Measurements from ENCODE around the gene TUT1. TPM values are rescaled to one million over a fixed set of nuclear protein-coding genes. Genes with fewer than 3 reads are reported as not detected.

TUT1 gene
- 5.0 and 7.9 TPM in 2 replicates for total RNA-seq

GRCh38 chr11:62591448-62592145, at the start of gene TUT1:
TSS of gene TUT1 (minus strand) at chr11:62591523. CDS start at chr11:62591485, 38 bp downstream.

GRCh38 chr11:62621567-62622470, 30.5 kb upstream of the TUT1 start, which contains the start of gene B3GAT3:
TSS of gene B3GAT3 (minus strand) at chr11:62621986. CDS start at chr11:62621947, 39 bp downstream.

GRCh38 chr11:62612366-62613290, 21.3 kb upstream of the TUT1 start, which contains the start of the genes EML3 and ROM1:
TSS of gene EML3 (minus strand) at chr11:62612775. CDS start at chr11:62612457, 318 bp downstream.
TSS of gene ROM1 (plus strand) at chr11:62613257. CDS start at chr11:62613282, 25 bp downstream.

GRCh38 chr11:62601372-62602140, 10.2 kb upstream of the TUT1 start, which contains the start of gene MTA2:
TSS of gene MTA2 (minus strand) at chr11:62601865. CDS start at chr11:62601450, 415 bp downstream.

GRCh38 chr11:62573592-62574362, 17.5 kb downstream of the TUT1 start, which contains the start of gene EEF1G:
TSS of gene EEF1G (minus strand) at chr11:62573891. CDS start at chr11:62573842, 49 bp downstream.

GRCh38 chr11:62546244-62546928, 44.9 kb downstream of the TUT1 start, which contains the start of gene AHNAK:
TSS of gene AHNAK (minus strand) at chr11:62546806. CDS start at chr11:62536098, 10,708 bp downstream.

Other genes with a start within 250 kb of the TUT1 start
- gene SCGB1A1, start 172.5 kb downstream of the TUT1 start, total RNA-seq = not detected in 2 replicates
- gene AHNAK, start 44.7 kb downstream of the TUT1 start, total RNA-seq = 358 and 476 TPM in 2 replicates
- gene EEF1G, start 17.6 kb downstream of the TUT1 start, total RNA-seq = 2,284 and 3,184 TPM in 2 replicates
- gene MTA2, start 10.3 kb upstream of the TUT1 start, total RNA-seq = 59.9 and 63.9 TPM in 2 replicates
- 36.8 and 40.0 TPM in 2 replicates for gene EML3, start 21.3 kb upstream of the TUT1 start, total RNA-seq
- 21.1 and 28.0 TPM in 2 replicates for gene ROM1, start 21.7 kb upstream of the TUT1 start, total RNA-seq
- gene B3GAT3, start 30.5 kb upstream of the TUT1 start, total RNA-seq = 35.5 and 50.5 TPM in 2 replicates
- gene GANAB, start 55.1 kb upstream of the TUT1 start, total RNA-seq = 226 and 265 TPM in 2 replicates
- 19.7 and 23.8 TPM in 2 replicates for gene INTS5, start 61.8 kb upstream of the TUT1 start, total RNA-seq
- 24.9 and 34.9 TPM in 2 replicates for gene C11orf98, start 73.7 kb upstream of the TUT1 start, total RNA-seq
- gene CSKMT, start 73.8 kb upstream of the TUT1 start, total RNA-seq = 4.9 and 11.0 TPM in 2 replicates
- 10.3 and 11.5 TPM in 2 replicates for gene UQCC3, start 80.2 kb upstream of the TUT1 start, total RNA-seq
- 2.6 and 4.5 TPM in 2 replicates for gene LBHD1, start 80.7 kb upstream of the TUT1 start, total RNA-seq
- 103 and 276 TPM in 2 replicates for gene UBXN1, start 87.5 kb upstream of the TUT1 start, total RNA-seq
- gene LRRN4CL, start 98.0 kb upstream of the TUT1 start, total RNA-seq = 5.3 and 18.2 TPM in 2 replicates
- 35.5 and 69.3 TPM in 2 replicates for gene BSCL2, start 115.9 kb upstream of the TUT1 start, total RNA-seq
- not detected in 2 replicates for gene GNG3, start 116.2 kb upstream of the TUT1 start, total RNA-seq
- 7.5 and 10.1 TPM in 2 replicates for gene HNRNPUL2, start 135.9 kb upstream of the TUT1 start, total RNA-seq
- 33.3 and 34.9 TPM in 2 replicates for gene TTC9C, start 137.0 kb upstream of the TUT1 start, total RNA-seq
- 6.1 and 8.3 TPM in 2 replicates for gene ZBTB3, start 162.6 kb upstream of the TUT1 start, total RNA-seq
- gene POLR2G, start 170.1 kb upstream of the TUT1 start, total RNA-seq = 77.4 and 86.6 TPM in 2 replicates
- gene TAF6L, start 179.9 kb upstream of the TUT1 start, total RNA-seq = 13.7 and 17.6 TPM in 2 replicates
- 75.6 and 85.9 TPM in 2 replicates for gene TMEM179B, start 195.9 kb upstream of the TUT1 start, total RNA-seq
- gene TMEM223, start 200.5 kb upstream of the TUT1 start, total RNA-seq = 31.0 and 34.3 TPM in 2 replicates
- 26.2 and 38.2 TPM in 2 replicates for gene NXF1, start 213.9 kb upstream of the TUT1 start, total RNA-seq
- gene STX5, start 240.5 kb upstream of the TUT1 start, total RNA-seq = 30.7 and 35.2 TPM in 2 replicates
- gene TEX54, start 241.3 kb upstream of the TUT1 start, total RNA-seq = not detected in 2 replicates
- gene WDR74, start 248.1 kb upstream of the TUT1 start, total RNA-seq = 40.7 and 56.0 TPM in 2 replicates

Data from pericardium fibroblast (primary cell).